ENCODE measurements around the gene DCAF17. TPM values are rescaled to one million over a fixed set of nuclear protein-coding genes. Genes with fewer than 3 reads are reported as not detected.

The DCAF17 gene, protein sequence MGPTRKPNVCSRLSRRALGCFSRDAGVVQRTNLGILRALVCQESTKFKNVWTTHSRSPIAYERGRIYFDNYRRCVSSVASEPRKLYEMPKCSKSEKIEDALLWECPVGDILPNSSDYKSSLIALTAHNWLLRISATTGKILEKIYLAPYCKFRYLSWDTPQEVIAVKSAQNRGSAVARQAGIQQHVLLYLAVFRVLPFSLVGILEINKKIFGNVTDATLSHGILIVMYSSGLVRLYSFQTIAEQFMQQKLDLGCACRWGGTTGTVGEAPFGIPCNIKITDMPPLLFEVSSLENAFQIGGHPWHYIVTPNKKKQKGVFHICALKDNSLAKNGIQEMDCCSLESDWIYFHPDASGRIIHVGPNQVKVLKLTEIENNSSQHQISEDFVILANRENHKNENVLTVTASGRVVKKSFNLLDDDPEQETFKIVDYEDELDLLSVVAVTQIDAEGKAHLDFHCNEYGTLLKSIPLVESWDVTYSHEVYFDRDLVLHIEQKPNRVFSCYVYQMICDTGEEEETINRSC
- total RNA-seq: 31.1 and 34.7 TPM in 2 replicates

GRCh38 chr2:171434013-171434989 lies at the start of gene DCAF17:
Gene DCAF17 (plus strand): TSS chr2:171434226. CDS start chr2:171434578, 352 bp downstream.

DNA sequence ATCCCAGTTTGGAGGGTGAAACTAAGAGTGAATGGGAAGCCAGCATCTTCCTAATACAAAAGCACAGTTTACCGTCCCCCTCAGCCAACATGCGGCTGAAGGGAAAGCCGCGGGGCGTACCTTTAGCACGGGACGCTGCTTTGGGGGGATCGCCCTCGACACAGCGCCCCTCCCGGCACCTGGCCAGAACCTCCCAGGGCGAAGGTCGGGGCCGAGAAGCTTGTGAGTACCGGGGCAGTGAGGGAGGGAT lies 338 bp upstream of the DCAF17 start, which contains the start of gene METTL8:
METTL8 (minus strand) TSS at position 228 of the 250 bp plus-strand sequence. CDS start 41,805 bp downstream, outside the sequence.

DNA sequence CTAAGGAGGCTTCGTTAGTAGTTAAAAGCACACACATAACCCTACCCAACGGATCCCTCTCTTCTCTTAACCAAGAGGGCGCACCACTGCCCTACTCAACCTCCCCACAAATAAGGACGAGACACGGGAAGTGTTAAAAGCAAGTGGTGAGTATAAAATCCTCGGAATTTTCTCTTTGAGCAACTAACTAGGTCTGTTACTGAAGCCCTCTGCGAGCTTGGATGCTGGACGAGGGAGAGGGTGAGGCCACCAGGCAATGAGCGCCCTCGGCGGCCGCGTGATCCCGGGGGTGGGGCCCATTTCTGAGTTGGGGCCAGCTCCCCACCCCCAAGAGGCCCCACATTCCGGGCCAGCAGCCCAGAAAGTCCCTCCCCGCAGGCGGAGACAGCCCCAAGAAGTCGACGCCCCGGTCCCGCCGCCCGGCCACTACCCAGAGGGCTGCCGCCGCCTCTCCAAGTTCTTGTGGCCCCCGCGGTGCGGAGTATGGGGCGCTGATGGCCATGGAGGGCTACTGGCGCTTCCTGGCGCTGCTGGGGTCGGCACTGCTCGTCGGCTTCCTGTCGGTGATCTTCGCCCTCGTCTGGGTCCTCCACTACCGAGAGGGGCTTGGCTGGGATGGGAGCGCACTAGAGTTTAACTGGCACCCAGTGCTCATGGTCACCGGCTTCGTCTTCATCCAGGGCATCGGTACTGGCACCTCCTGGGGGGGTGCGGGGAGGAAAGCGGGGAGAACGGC lies 88.2 kb downstream of the DCAF17 start, which contains the start of gene CYBRD1:
CYBRD1 (plus strand) TSS at position 423 of the 736 bp plus-strand sequence; CDS start at position 495, 72 bp downstream.

Other genes with a start within 250 kb of the DCAF17 start
- 31.8 and 43.6 TPM in 2 replicates for gene METTL8, start 236 bp upstream of the DCAF17 start, total RNA-seq
- 8.9 and 33.0 TPM in 2 replicates for gene CYBRD1, start 88.2 kb downstream of the DCAF17 start, total RNA-seq

Data from nasal cavity respiratory epithelium epithelial cell of viscerocranial mucosa (primary cell).